RCC 7860 (cell line): ENCODE measurements around the gene TENM3.

Experiments used
- DNase-seq: peaks from one replicate; pipeline ENCODE4 v3.0.0-alpha.2; 2015; ENCODE audit warnings: low spot score
- FAIRE-seq: peaks from 2 replicates; lab custom pipeline; 2012; peaks lifted over from hg19 to GRCh38; lab: Jason Lieb, UNC

Gene TENM3

GRCh38 chr4:182547435-182547834 is 304.2 kb downstream of the TENM3 start:
- FAIRE-seq (no peak), DNase-seq (no peak)

GRCh38 chr4:182548156-182548555 is 305.0 kb downstream of the TENM3 start:
- DNase-seq = no peak
- FAIRE-seq = no peak

- DNase-seq (no peak), FAIRE-seq (no peak)
Observed at GRCh38 chr4:182549356-182549755, 306.2 kb downstream of the TENM3 start.

GRCh38 chr4:182552948-182553347 is 309.7 kb downstream of the TENM3 start:
- DNase-seq (no peak), FAIRE-seq (no peak)

- DNase-seq (no peak), FAIRE-seq (no peak)
Observed at GRCh38 chr4:182553653-182554052, 310.5 kb downstream of the TENM3 start.

GRCh38 chr4:182554736-182555135 is 311.5 kb downstream of the TENM3 start:
- FAIRE-seq (peak; percentile 62), DNase-seq (peak; percentile 18)

- FAIRE-seq (no peak), DNase-seq (peak; percentile 27)
Observed at GRCh38 chr4:182555997-182556418, 312.8 kb downstream of the TENM3 start.

- DNase-seq = no peak
- no peak for FAIRE-seq
Observed at GRCh38 chr4:182556580-182556979, 313.4 kb downstream of the TENM3 start.

- FAIRE-seq (peak; percentile 39), DNase-seq (peak; percentile 27)
Observed at GRCh38 chr4:182560358-182560757, 317.2 kb downstream of the TENM3 start.

GRCh38 chr4:182562350-182562749 is 319.1 kb downstream of the TENM3 start:
- peak; percentile 51 for DNase-seq
- peak; percentile 78 for FAIRE-seq

GRCh38 chr4:182564724-182565369 is 321.6 kb downstream of the TENM3 start:
- no peak for DNase-seq
- FAIRE-seq = no peak

- DNase-seq = no peak
- FAIRE-seq = no peak
Observed at GRCh38 chr4:182567119-182567518, 323.9 kb downstream of the TENM3 start.

- DNase-seq (peak; percentile 58), FAIRE-seq (peak; percentile 86)
Observed at GRCh38 chr4:182569561-182569960, 326.4 kb downstream of the TENM3 start.

- no peak for DNase-seq
- FAIRE-seq = no peak
Observed at GRCh38 chr4:182574706-182575105, 331.5 kb downstream of the TENM3 start.

GRCh38 chr4:182575225-182575624 is 332.0 kb downstream of the TENM3 start:
- FAIRE-seq (no peak), DNase-seq (no peak)

GRCh38 chr4:182576601-182577289 is 333.5 kb downstream of the TENM3 start:
- no peak for FAIRE-seq
- DNase-seq = no peak

- no peak for FAIRE-seq
Observed at GRCh38 chr4:182577411-182577810, 334.2 kb downstream of the TENM3 start.

GRCh38 chr4:182578402-182578801 is 335.2 kb downstream of the TENM3 start:
- DNase-seq (peak; percentile 72), FAIRE-seq (peak; percentile 88)

More at GRCh38 chr4:182577411-182577810, 334.2 kb downstream of the TENM3 start:
- no peak for DNase-seq

- FAIRE-seq (no peak), DNase-seq (no peak)
Observed at GRCh38 chr4:182582245-182582644, 339.0 kb downstream of the TENM3 start.

GRCh38 chr4:182583703-182584415 is 340.7 kb downstream of the TENM3 start:
- FAIRE-seq = no peak
- DNase-seq = no peak

GRCh38 chr4:182585321-182585720 is 342.1 kb downstream of the TENM3 start:
- no peak for FAIRE-seq
- no peak for DNase-seq

- no peak for FAIRE-seq
- DNase-seq = no peak
Observed at GRCh38 chr4:182589100-182589499, 345.9 kb downstream of the TENM3 start.
